OCI-LY7 (cell line): Measurements from ENCODE around the gene DYNC2H1.

ENCODE experiments used
- CTCF ChIP-seq: fragments of 200-600 bp; sonication (generic); conservative IDR thresholded peaks from 2 replicates; pipeline ENCODE4 v1.5.1; 2014; ENCODE audit warnings: mild to moderate bottlenecking, antibody characterized with exemption, low read length, moderate library complexity, mixed read lengths
- EZH2phosphoT487 ChIP-seq: fragments of 200-600 bp; sonication (generic); IDR thresholded peaks from 2 replicates; pipeline ENCODE4 v1.6.1; 2018; ENCODE audit warnings: low read depth, borderline replicate concordance, mild to moderate bottlenecking, mixed run types, antibody characterized with exemption, low read length, moderate library complexity, mixed read lengths

DNA sequence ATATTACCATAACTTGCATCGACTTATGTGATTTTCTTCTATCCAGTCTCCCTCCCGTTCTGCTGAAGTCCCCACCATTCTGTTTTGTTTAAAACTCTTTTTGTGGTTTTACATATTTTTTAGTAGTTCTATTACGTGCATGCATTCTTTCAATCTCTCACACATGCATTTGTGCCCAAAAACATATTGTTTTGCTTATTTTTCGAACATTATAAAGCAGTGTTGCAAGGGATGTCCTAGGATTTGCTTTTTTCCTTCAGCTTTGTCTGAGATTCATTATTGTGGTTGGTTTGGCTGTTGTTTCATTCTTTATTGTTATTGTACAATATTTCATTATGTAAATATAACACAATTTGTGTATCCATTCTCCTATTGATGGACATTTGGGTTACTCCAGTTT lies 235.7 kb downstream of the DYNC2H1 start:
- TF ChIP-seq CTCF (no peak), EZH2phosphoT487 (no peak)
